ENCODE results near the gene CNTN5. TPM values are rescaled to one million over a fixed set of nuclear protein-coding genes. Genes with fewer than 3 reads are reported as not detected.

CNTN5 gene
- total RNA-seq, 2 donors from 2014 or later: not detected

- intact Hi-C loops (cut with DNase I): no loop called here
- DNase-seq: no peak
- H3K4me1 ChIP-seq: no peaks in the 10 kb centered on the region
- H3K27me3 ChIP-seq: no peaks in the 10 kb centered on the region
- H3K4me3 ChIP-seq: no peak overlapping the region
- no peak for TF ChIP-seq CTCF (IDR thresholded peaks at IDR 0.05)
- no peaks in the 10 kb centered on the region for H3K36me3 ChIP-seq
- H3K9me3 ChIP-seq: no peaks in the 10 kb centered on the region
- H3K9ac ChIP-seq (ENCODE audit: low read depth in 2 of 2, low read length in 2 of 2): no peak overlapping the region
- no peak overlapping the region for H3K27ac ChIP-seq
Observed at GRCh38 chr11:99773646-99774045, 752.9 kb downstream of the CNTN5 start.

DNA sequence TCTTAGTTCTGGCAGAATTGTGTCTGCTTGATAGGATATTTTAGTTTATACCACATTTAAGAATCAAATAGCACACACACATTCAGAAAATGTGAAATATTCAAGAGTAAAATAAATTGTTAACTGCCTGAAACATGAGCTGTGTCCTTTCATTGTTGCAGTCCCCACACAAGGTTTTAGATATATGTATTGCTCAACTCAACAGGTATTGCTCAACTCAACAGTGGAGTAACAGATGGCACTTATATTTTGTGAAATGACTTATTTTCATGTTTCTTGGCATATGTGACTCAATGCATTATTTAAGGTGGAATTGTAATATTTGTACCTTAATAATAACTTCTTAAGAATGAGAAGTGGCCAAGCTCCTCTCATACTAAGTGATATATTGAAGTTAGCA, 760.3 kb downstream of the CNTN5 start:
- no peak overlapping the region for H3K4me3 ChIP-seq
- no peaks in the 10 kb centered on the region for H3K9me3 ChIP-seq
- H3K4me1 ChIP-seq: no peaks in the 10 kb centered on the region
- intact Hi-C loops (cut with DNase I): no loop called here
- TF ChIP-seq CTCF (IDR thresholded peaks at IDR 0.05): no peak
- no peak overlapping the region for H3K9ac ChIP-seq (ENCODE audit: low read depth in 2 of 2, low read length in 2 of 2)
- no peaks in the 10 kb centered on the region for H3K27me3 ChIP-seq
- H3K27ac ChIP-seq: no peak overlapping the region
- H3K36me3 ChIP-seq: no peaks in the 10 kb centered on the region
- no peak for DNase-seq

- no peak for DNase-seq
- no peaks in the 10 kb centered on the region for H3K9me3 ChIP-seq
- intact Hi-C loops (cut with DNase I): no loop called here
Observed at GRCh38 chr11:99791354-99791753, 770.6 kb downstream of the CNTN5 start.

DNA sequence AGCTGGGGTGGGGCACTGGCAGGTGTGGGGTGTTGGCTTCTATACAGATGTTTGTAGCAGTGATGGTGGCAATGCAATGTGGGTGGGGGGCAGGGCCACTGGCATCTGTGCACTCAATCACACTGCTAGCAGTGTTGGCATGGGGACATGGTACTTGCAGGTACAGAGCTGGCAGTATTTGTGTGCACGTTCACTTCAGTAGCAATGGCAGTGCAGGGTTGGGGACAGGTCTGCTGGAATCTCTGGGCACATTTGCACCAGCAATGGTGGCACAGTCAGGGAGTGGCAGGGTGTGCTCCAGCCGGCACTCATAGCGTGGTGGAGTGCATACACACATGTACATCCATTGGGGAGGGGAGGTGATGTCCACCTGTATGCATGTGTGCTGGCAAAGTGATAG, 775.2 kb downstream of the CNTN5 start:
- Histone ChIP-seq H3K4me3 (no peak overlapping the region), H3K36me3 (no peaks in the 10 kb centered on the region), H3K9me3 (no peaks in the 10 kb centered on the region), H3K27ac (no peak overlapping the region), H3K9ac (ENCODE audit: low read depth in 2 of 2, low read length in 2 of 2) (no peak overlapping the region), H3K27me3 (no peaks in the 10 kb centered on the region), H3K4me1 (no peaks in the 10 kb centered on the region)
- TF ChIP-seq CTCF (IDR thresholded peaks at IDR 0.05): no peak
- intact Hi-C loops (cut with DNase I): no loop called here
- DNase-seq: no peak

More at GRCh38 chr11:99791354-99791753, 770.6 kb downstream of the CNTN5 start:
- Histone ChIP-seq H3K9ac (ENCODE audit: low read depth in 2 of 2, low read length in 2 of 2) (no peak overlapping the region), H3K4me3 (no peak overlapping the region), H3K36me3 (no peaks in the 10 kb centered on the region), H3K27me3 (no peaks in the 10 kb centered on the region), H3K27ac (no peak overlapping the region), H3K4me1 (no peaks in the 10 kb centered on the region)
- no peak for TF ChIP-seq CTCF (IDR thresholded peaks at IDR 0.05)

DNA sequence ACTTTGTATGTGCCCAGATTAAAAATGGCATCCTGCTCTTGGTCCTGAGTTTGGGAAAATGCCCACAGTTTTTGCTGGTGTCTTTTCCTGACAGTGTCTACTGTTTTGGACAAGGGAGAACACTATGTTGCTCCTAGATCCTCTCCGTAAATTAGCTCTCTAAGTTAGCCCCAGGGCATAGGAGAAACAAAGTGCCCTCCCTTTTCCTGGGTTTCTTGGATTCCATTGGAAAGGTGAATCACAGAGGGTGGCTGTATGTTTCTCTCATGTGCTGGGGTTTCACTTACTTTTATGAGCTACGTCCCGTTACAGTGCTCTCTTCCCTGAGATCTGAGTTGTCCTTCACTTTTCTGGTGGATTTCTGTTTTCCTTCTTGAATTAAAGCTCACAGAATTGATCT, 782.8 kb downstream of the CNTN5 start:
- Histone ChIP-seq H3K9ac (ENCODE audit: low read depth in 2 of 2, low read length in 2 of 2) (no peak overlapping the region), H3K9me3 (no peaks in the 10 kb centered on the region), H3K36me3 (no peaks in the 10 kb centered on the region), H3K27me3 (no peaks in the 10 kb centered on the region), H3K27ac (no peak overlapping the region), H3K4me3 (no peak overlapping the region), H3K4me1 (no peaks in the 10 kb centered on the region)
- no peak for DNase-seq
- intact Hi-C loops (cut with DNase I): no loop called here
- no peak for TF ChIP-seq CTCF (IDR thresholded peaks at IDR 0.05)

- TF ChIP-seq CTCF (IDR thresholded peaks at IDR 0.05): no peak
- no peaks in the 10 kb centered on the region for H3K36me3 ChIP-seq
- H3K4me3 ChIP-seq: no peak overlapping the region
- no peaks in the 10 kb centered on the region for H3K27me3 ChIP-seq
- no peaks in the 10 kb centered on the region for H3K4me1 ChIP-seq
- no peak for DNase-seq
- H3K9me3 ChIP-seq: no peaks in the 10 kb centered on the region
- H3K9ac ChIP-seq (ENCODE audit: low read depth in 2 of 2, low read length in 2 of 2): no peak overlapping the region
- no peak overlapping the region for H3K27ac ChIP-seq
- intact Hi-C loops (cut with DNase I): no loop called here
Observed at GRCh38 chr11:99812516-99812915, 791.8 kb downstream of the CNTN5 start.
